ENCODE data around the gene PI4KA.

The PI4KA gene

GRCh38 chr22:20868025-20868962 lies 9.7 kb upstream of the PI4KA start:
- Histone ChIP-seq H3K9me3 (ENCODE audit: control insufficient read depth, insufficient read depth, low read length) (no peaks in the 10 kb centered on the region), H3K79me2 (ENCODE audit: control insufficient read depth, low read length) (no peaks in the 10 kb centered on the region; the same call in 1 of the 2 replicates), H3K4me1 (ENCODE audit: control insufficient read depth, low read length) (no peaks in the 10 kb centered on the region), H3K27me3 (ENCODE audit: control insufficient read depth, low read length) (no peaks in the 10 kb centered on the region), H3K27ac (ENCODE audit: low read depth, low read length) (no peak overlapping the region), H3F3A (ENCODE audit: control insufficient read depth, insufficient read depth) (no peaks in the 10 kb centered on the region), H3K9me2 (replicated peaks; ENCODE audit: control insufficient read depth, low read length) (no peaks in the 10 kb centered on the region), H3K4me3 (ENCODE audit: low read length) (no peak overlapping the region), H3K4me2 (ENCODE audit: low read length) (no peak overlapping the region), H3K36me3 (ENCODE audit: control insufficient read depth, low read length) (peaks cover 11% of the 10 kb centered on the region), H4K20me1 (ENCODE audit: control insufficient read depth, insufficient read depth, low read depth, low read length) (no peaks in the 10 kb centered on the region)
- TF ChIP-seq CTCF (IDR thresholded peaks at IDR 0.05; ENCODE audit: low read depth, low read length, poor library complexity, severe bottlenecking): no peak
- TF ChIP-seq EZH2phosphoT487 (IDR thresholded peaks at IDR 0.05; ENCODE audit: borderline replicate concordance, low read length): no peak

GRCh38 chr22:20867179-20868024 lies 8.8 kb upstream of the PI4KA start:
- H3K79me2 ChIP-seq (ENCODE audit: control insufficient read depth, low read length): no peaks in the 10 kb centered on the region; the same call in 1 of the 2 replicates
- no peak overlapping the region for H3K27ac ChIP-seq (ENCODE audit: low read depth, low read length)
- no peak for TF ChIP-seq EZH2phosphoT487 (IDR thresholded peaks at IDR 0.05; ENCODE audit: borderline replicate concordance, low read length)
- no peak for TF ChIP-seq CTCF (IDR thresholded peaks at IDR 0.05; ENCODE audit: low read depth, low read length, poor library complexity, severe bottlenecking)
- no peaks in the 10 kb centered on the region for H3K4me1 ChIP-seq (ENCODE audit: control insufficient read depth, low read length)
- no peaks in the 10 kb centered on the region for H3F3A ChIP-seq (ENCODE audit: control insufficient read depth, insufficient read depth)
- H3K9me2 ChIP-seq (replicated peaks; ENCODE audit: control insufficient read depth, low read length): no peaks in the 10 kb centered on the region
- no peak overlapping the region for H3K4me3 ChIP-seq (ENCODE audit: low read length)
- no peaks in the 10 kb centered on the region for H3K9me3 ChIP-seq (ENCODE audit: control insufficient read depth, insufficient read depth, low read length)
- H4K20me1 ChIP-seq (ENCODE audit: control insufficient read depth, insufficient read depth, low read depth, low read length): no peaks in the 10 kb centered on the region
- H3K4me2 ChIP-seq (ENCODE audit: low read length): no peak overlapping the region
- H3K36me3 ChIP-seq (ENCODE audit: control insufficient read depth, low read length): peaks cover 11% of the 10 kb centered on the region
- no peaks in the 10 kb centered on the region for H3K27me3 ChIP-seq (ENCODE audit: control insufficient read depth, low read length)

GRCh38 chr22:20866736-20867135 lies 8.1 kb upstream of the PI4KA start:
- Histone ChIP-seq H3K79me2 (ENCODE audit: control insufficient read depth, low read length) (no peaks in the 10 kb centered on the region; the same call in 1 of the 2 replicates), H3K4me1 (ENCODE audit: control insufficient read depth, low read length) (no peaks in the 10 kb centered on the region), H3F3A (ENCODE audit: control insufficient read depth, insufficient read depth) (no peaks in the 10 kb centered on the region), H3K27me3 (ENCODE audit: control insufficient read depth, low read length) (no peaks in the 10 kb centered on the region), H4K20me1 (ENCODE audit: control insufficient read depth, insufficient read depth, low read depth, low read length) (no peaks in the 10 kb centered on the region), H3K9me2 (replicated peaks; ENCODE audit: control insufficient read depth, low read length) (no peaks in the 10 kb centered on the region), H3K36me3 (ENCODE audit: control insufficient read depth, low read length) (peaks cover 11% of the 10 kb centered on the region), H3K27ac (ENCODE audit: low read depth, low read length) (no peak overlapping the region), H3K4me3 (ENCODE audit: low read length) (no peak overlapping the region), H3K9me3 (ENCODE audit: control insufficient read depth, insufficient read depth, low read length) (no peaks in the 10 kb centered on the region), H3K4me2 (ENCODE audit: low read length) (no peak overlapping the region)
- no peak for TF ChIP-seq EZH2phosphoT487 (IDR thresholded peaks at IDR 0.05; ENCODE audit: borderline replicate concordance, low read length)
- TF ChIP-seq CTCF (IDR thresholded peaks at IDR 0.05; ENCODE audit: low read depth, low read length, poor library complexity, severe bottlenecking): no peak
